Measurements from ENCODE around the gene RGS19. TPM values are rescaled to one million over a fixed set of nuclear protein-coding genes. Genes with fewer than 3 reads are reported as not detected.

Gene RGS19
- total RNA-seq, 2 donors from 2014 or later, result 38.6 to 49.4 TPM

DNA sequence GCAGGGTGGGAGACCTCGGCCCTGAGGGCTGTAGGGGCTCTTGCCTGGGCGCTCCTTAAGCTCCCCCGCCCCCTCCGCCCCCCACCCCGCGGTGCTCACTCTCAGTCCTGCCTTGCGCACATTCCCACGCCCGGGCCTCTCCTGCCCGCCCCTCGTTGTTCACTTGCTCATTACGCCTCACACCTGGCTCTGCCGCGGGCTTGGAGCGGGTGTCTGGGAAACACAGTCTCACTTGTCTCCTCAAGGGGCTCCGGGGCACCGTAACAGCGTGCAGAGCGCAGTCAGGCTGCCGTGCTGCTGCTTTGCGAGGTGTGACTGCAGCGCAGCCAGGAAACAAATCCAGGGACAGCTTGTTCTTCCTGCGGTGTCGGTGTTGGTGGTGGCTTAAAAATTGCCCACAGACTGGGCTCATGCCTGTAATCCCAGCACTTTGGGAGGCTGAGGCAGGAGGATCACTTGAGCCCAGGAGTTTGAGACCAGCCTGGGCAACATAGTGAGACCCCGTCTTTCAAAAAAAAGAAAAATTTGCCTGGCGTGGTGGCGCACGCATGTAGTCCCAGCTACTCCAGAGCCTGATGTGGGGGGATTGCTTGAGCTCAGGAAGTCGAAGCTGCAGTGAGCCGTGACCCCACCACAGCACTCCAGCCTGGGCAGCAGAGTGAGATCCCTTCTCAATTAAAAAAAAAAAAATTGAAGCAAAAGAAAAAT is 23.5 kb upstream of the RGS19 start:
- H3K27me3 Mint-ChIP-seq, result peaks cover 6% of the 10 kb centered on the region
- H3K4me1 Mint-ChIP-seq, result no peaks in the 10 kb centered on the region
- no peak overlapping the region for H3K27ac Mint-ChIP-seq
- peak overlapping the region; percentile 32 for H3K4me3 Mint-ChIP-seq
- no peaks in the 10 kb centered on the region for H3K36me3 Mint-ChIP-seq (ENCODE audit: low read depth)
- no peak for ATAC-seq (replicated peaks)
- H3K9me3 Mint-ChIP-seq, result no peaks in the 10 kb centered on the region

DNA sequence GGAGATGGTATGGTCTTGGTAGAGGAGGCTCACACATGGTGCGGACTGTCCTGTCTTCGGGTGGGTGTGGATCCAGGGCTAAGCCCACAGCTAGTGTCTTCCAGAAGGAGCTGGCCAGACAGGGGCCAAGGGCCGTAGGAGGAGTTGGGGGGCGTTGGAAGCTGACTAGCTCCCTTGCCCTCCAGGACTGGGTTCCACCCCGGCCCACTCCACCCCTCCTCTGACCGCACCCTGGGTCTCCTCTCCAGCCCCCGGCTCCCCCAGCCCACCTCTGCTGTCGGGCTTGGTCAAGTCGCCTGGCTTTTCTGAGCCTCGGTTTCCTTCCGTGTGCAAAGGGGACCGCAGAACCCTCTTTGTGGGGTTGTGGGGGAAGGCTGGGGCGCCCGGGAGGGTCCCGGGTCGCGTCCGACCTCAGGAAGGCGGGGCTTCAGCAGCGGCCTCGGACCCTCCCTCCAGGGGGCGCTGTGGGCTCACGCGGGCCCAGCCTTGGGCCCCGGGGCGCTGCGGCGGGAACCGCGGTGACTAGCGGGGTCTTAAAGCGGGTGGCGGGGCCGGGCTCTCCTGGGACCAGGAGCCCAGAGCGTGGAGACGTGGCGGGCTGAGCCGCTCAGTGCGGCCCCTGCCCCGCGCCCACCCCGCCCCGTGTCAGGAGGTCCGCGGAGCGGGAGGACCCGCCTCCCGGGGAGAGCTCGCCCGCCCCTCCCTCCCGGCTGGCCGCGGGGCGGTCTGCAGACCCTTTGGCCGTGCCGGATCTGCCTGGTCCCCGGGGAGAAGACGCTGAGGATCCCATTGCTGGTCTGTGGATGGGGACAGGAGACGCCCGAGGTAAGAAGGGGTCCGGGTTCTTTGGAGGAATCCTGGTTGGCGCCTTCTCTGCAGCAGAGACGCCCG is 22.7 kb upstream of the RGS19 start:
- Mint-ChIP-seq H3K36me3 (ENCODE audit: low read depth) (no peaks in the 10 kb centered on the region), H3K9me3 (no peaks in the 10 kb centered on the region), H3K27ac (no peak overlapping the region), H3K27me3 (peaks cover 6% of the 10 kb centered on the region), H3K4me3 (peak overlapping the region; percentile 54), H3K4me1 (peaks cover 1% of the 10 kb centered on the region)
- ATAC-seq (replicated peaks), result peak; percentile 86

DNA sequence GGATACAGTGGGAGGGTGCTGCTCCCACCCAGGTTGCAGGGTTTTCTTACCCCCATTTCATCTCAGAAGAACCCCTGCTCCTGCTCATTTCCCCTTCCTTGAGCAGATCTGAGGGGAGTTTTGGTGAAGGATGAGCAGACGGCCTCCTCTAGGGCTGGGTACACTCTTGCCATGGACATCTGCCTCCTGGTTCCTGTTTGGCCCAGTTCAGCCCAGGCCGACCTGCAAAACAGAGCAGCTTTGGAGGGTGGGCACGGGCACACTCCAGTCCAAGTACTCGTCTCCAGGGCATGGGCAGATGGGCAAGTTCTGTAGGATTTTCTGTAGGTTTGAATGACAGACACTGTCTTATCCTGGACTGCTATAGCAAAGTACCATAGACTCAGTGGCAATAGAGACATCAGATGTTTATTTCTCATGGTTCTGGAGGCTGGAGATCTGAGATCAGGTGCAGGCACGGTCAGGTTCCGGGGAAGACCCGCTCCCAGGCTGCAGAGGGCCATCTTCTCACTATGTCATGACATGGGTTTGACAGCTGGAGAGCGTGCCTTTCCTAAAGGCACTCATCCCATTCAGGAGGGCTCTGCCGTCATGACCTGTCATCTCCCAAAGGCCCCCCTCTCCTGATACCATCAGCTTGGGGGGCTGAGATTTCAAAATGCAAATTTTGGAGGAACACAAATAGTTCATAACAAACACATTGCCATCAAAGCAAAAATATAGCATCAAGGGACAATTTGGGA is 21.8 kb upstream of the RGS19 start:
- Mint-ChIP-seq H3K27ac (no peak overlapping the region), H3K9me3 (peaks cover 3% of the 10 kb centered on the region), H3K4me3 (peak overlapping the region; percentile 54), H3K4me1 (peaks cover 7% of the 10 kb centered on the region), H3K36me3 (ENCODE audit: low read depth) (no peaks in the 10 kb centered on the region), H3K27me3 (peaks cover 6% of the 10 kb centered on the region)
- no peak for ATAC-seq (replicated peaks)

DNA sequence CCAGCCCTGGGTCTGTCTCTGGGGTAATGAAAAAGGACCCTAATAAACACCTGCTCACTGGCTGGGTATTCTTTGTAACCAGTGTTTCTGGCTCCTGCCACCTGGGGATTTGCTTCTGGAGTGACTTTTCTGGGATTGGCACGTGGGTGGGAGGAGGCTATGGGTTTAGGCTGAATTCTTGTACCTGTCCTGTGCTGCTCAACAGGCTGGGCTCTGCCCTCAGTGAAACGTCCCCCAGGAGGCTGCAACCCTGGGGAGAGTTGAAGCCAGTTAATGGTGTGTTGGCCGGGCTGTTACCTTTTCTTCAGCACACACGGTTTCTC is 21.2 kb upstream of the RGS19 start:
- H3K36me3 Mint-ChIP-seq (ENCODE audit: low read depth), result no peaks in the 10 kb centered on the region
- H3K4me1 Mint-ChIP-seq, result peaks cover 7% of the 10 kb centered on the region
- ATAC-seq (replicated peaks), result no peak

DNA sequence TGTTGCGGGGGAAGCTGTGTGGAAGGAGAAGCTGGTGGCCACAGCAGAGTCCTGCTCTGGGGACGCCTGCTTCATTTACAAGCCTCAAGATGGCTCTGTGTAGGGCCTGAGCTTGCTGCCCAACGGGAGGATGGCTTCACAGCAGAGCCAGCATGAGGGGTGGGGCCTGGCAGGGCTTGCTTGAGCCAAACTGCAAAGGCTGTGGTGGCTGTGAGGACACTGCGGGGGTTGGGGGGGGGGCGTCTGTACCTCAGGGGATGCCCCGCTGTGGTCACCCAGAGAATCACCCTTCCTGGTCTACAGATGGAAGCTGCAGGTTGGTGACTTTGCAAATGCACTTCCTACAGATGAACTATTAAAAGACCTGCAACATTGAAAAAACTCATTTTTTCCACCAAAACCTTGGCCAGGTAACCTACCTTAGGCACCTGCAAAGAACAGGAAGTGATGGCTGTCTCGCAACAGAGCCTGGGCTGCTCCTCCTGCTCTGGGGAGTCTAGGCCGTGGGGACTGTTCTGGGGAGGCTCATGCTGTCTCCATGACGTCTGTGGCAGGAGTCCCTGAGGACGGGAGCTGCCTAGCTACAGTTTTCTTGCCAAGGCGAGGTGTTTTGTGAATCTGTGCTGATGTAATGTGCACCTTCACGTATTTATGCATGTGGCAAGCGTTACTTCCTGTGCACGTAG is 20.7 kb upstream of the RGS19 start:
- Mint-ChIP-seq H3K4me3 (no peak overlapping the region), H3K4me1 (peaks cover 7% of the 10 kb centered on the region), H3K27ac (no peak overlapping the region), H3K9me3 (peaks cover 3% of the 10 kb centered on the region), H3K27me3 (peaks cover 6% of the 10 kb centered on the region), H3K36me3 (ENCODE audit: low read depth) (no peaks in the 10 kb centered on the region)
- ATAC-seq (replicated peaks), result no peak

More for the DNA sequence above, 21.2 kb upstream of the RGS19 start:
- Mint-ChIP-seq H3K9me3 (peaks cover 3% of the 10 kb centered on the region), H3K27me3 (peaks cover 6% of the 10 kb centered on the region), H3K27ac (no peak overlapping the region), H3K4me3 (no peak overlapping the region)

DNA sequence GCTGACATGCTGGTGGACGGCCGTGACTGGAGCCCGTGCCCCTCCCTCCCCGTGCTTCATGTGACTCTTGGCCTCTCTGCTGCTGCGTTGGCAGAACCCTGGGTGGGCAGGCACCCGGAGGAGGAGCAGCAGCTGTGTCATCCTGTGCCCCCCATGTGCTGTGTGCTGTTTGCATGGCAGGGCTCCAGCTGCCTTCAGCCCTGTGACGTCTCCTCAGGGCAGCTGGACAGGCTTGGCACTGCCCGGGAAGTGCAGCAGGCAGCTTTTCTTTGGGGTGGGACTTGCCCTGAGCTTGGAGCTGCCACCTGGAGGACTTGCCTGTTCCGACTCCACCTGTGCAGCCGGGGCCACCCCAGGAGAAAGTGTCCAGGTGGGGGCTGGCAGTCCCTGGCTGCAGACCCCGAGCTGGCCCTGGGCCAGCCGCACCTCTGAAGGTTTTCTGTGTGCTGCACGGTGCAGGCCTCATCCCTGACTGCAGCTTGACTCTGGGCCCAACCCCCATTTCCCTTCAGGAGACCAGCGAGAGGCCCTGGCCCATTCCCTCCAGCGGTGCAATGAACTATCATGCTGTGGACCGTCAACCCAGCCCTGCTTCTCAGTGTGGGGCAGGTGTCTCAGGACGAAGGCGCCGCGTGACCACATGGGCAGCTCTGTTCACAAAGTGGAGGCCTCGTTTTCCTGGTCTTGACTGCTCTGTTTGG is 19.9 kb upstream of the RGS19 start:
- peaks cover 7% of the 10 kb centered on the region for H3K4me1 Mint-ChIP-seq
- no peak overlapping the region for H3K4me3 Mint-ChIP-seq

DNA sequence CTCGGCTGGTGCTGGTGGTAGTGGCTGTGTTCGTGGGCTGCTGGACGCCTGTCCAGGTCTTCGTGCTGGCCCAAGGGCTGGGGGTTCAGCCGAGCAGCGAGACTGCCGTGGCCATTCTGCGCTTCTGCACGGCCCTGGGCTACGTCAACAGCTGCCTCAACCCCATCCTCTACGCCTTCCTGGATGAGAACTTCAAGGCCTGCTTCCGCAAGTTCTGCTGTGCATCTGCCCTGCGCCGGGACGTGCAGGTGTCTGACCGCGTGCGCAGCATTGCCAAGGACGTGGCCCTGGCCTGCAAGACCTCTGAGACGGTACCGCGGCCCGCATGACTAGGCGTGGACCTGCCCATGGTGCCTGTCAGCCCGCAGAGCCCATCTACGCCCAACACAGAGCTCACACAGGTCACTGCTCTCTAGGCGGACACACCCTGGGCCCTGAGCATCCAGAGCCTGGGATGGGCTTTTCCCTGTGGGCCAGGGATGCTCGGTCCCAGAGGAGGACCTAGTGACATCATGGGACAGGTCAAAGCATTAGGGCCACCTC is 19.2 kb upstream of the RGS19 start:
- H3K27me3 Mint-ChIP-seq, result peaks cover 6% of the 10 kb centered on the region
- ATAC-seq (replicated peaks), result no peak
- H3K9me3 Mint-ChIP-seq, result peaks cover 3% of the 10 kb centered on the region
- H3K4me3 Mint-ChIP-seq, result no peak overlapping the region
- H3K27ac Mint-ChIP-seq, result no peak overlapping the region
- no peaks in the 10 kb centered on the region for H3K36me3 Mint-ChIP-seq (ENCODE audit: low read depth)
- H3K4me1 Mint-ChIP-seq, result peaks cover 7% of the 10 kb centered on the region

More for the DNA sequence above, 19.9 kb upstream of the RGS19 start:
- H3K27me3 Mint-ChIP-seq, result peaks cover 6% of the 10 kb centered on the region
- H3K9me3 Mint-ChIP-seq, result peaks cover 3% of the 10 kb centered on the region
- no peak overlapping the region for H3K27ac Mint-ChIP-seq
- ATAC-seq (replicated peaks), result no peak
- H3K36me3 Mint-ChIP-seq (ENCODE audit: low read depth), result no peaks in the 10 kb centered on the region

DNA sequence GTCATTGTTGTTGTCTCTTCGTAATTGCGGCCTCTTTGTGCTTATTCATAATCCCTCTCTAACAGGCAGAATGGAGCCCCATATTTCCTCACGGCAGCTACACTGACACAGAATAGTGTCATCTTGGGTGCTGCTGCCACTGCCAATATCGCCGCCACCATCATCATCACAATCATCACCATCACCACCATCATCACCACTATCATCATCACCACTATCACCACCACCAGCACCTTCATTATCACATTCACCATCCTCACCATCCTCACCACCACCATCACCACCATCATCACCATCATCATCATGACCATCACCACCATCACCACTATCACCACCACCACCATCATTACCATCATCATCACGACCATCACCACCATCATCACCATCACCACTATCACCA is 17.2 kb upstream of the RGS19 start:
- Mint-ChIP-seq H3K36me3 (ENCODE audit: low read depth) (no peaks in the 10 kb centered on the region), H3K4me1 (peaks cover 7% of the 10 kb centered on the region), H3K4me3 (no peak overlapping the region), H3K9me3 (peaks cover 3% of the 10 kb centered on the region), H3K27ac (no peak overlapping the region), H3K27me3 (peaks cover 3% of the 10 kb centered on the region)
- ATAC-seq (replicated peaks), result no peak

DNA sequence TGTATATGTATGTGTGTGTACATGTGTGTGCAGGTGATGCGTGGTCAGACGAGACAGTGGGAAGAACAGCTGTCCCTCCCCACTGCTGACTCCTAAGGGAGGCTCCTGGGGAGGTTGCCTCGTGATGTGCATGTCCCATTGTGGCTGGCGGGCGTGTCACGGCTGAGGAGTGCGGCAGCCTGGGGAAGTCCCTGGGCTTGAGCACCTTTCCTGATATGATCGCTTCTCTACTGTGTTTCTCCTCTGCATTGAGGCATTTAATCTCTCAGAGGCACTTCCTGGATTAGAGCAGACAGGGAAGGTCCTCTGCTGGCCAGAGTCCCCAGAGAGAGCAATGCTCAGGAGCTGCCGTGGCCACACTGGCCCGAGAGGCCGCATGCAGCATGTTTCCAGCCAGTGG is 16.6 kb upstream of the RGS19 start:
- no peaks in the 10 kb centered on the region for H3K27me3 Mint-ChIP-seq
- no peak overlapping the region for H3K4me3 Mint-ChIP-seq
- ATAC-seq (replicated peaks), result peak; percentile 77
- H3K9me3 Mint-ChIP-seq, result peaks cover 3% of the 10 kb centered on the region
- peaks cover 7% of the 10 kb centered on the region for H3K4me1 Mint-ChIP-seq
- no peak overlapping the region for H3K27ac Mint-ChIP-seq
- no peaks in the 10 kb centered on the region for H3K36me3 Mint-ChIP-seq (ENCODE audit: low read depth)

DNA sequence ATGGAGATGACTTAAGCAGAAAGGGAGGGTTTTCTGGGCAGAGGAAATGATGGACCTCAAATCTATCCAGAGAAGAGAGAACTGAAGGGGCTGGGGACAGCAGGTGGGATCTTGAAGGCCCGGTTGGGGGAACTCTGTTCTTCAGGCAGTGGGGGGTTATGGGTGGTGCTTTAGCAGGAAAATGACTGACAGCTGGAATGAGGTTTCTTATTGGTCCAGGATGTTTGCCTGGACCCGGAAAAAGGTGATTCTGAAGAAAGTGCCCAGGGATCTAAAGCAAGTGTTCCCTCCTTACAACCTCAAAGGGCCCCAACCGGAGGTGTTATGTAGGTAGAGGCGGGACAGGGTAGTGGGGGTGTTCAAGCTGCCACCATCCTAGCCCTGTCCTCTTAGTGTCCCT is 16.1 kb upstream of the RGS19 start:
- no peak for ATAC-seq (replicated peaks)
- H3K36me3 Mint-ChIP-seq (ENCODE audit: low read depth), result no peaks in the 10 kb centered on the region
- peaks cover 7% of the 10 kb centered on the region for H3K4me1 Mint-ChIP-seq
- H3K9me3 Mint-ChIP-seq, result peaks cover 3% of the 10 kb centered on the region
- no peaks in the 10 kb centered on the region for H3K27me3 Mint-ChIP-seq
- H3K27ac Mint-ChIP-seq, result no peak overlapping the region
- no peak overlapping the region for H3K4me3 Mint-ChIP-seq

DNA sequence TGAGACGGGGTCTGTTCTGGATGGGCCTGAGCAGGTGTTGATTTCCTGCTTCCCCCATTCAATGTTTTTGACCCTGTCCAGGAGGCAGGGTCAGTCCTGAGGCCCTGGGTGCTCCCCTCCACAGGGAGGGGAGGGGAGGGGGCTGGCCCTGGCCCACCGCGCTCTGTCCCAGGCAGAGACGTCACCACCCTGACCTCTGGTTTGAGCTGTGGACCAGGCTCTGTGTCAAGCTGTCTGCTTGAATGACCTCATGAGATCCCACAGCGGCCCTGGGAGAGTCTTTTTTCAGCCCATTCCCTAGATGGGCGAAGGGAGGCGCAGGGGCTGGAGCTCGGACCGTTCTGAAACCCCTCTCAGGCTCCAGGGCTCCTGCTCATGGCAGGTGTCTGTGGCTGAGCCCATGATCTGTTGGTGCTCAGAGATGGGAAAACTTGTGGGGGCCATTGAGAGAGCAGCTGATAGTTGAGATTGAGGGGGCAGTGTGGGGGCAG is 13.7 kb upstream of the RGS19 start:
- Mint-ChIP-seq H3K36me3 (ENCODE audit: low read depth) (no peaks in the 10 kb centered on the region), H3K4me1 (peaks cover 7% of the 10 kb centered on the region), H3K4me3 (no peak overlapping the region), H3K27ac (no peak overlapping the region), H3K9me3 (peaks cover 3% of the 10 kb centered on the region), H3K27me3 (no peaks in the 10 kb centered on the region)
- no peak for ATAC-seq (replicated peaks)

DNA sequence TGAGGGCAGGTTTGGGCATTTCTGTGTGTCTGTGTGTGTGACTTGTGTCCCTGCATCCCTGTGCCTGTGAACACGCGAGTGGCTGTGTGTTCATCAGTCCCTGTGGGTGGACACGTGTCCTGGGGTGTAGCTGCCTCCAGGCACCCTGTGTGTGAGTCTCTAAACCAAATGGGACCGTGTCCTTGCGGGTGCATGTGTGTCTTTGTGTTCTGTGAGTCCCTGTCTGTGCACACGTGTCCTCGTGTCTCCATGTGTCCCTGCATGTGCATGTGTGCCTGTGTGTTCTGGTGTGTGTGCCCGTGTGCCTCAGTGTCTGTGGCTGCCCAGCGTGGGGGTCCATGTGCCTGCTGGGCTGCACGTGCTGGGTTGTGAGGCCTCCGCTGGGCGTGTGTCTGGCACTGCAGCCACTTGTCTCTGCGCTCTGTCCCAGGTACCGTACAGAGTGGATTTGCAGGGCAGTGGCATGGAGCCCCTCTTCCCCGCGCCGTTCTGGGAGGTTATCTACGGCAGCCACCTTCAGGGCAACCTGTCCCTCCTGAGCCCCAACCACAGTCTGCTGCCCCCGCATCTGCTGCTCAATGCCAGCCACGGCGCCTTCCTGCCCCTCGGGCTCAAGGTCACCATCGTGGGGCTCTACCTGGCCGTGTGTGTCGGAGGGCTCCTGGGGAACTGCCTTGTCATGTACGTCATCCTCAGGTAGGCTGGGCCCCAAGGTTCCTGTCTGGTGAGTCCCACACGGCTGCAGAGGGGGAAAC is 13.1 kb upstream of the RGS19 start:
- H3K27me3 Mint-ChIP-seq, result no peaks in the 10 kb centered on the region
- peaks cover 3% of the 10 kb centered on the region for H3K9me3 Mint-ChIP-seq
- no peaks in the 10 kb centered on the region for H3K36me3 Mint-ChIP-seq (ENCODE audit: low read depth)
- H3K27ac Mint-ChIP-seq, result no peak overlapping the region
- H3K4me3 Mint-ChIP-seq, result no peak overlapping the region
- peaks cover 7% of the 10 kb centered on the region for H3K4me1 Mint-ChIP-seq
- no peak for ATAC-seq (replicated peaks)

DNA sequence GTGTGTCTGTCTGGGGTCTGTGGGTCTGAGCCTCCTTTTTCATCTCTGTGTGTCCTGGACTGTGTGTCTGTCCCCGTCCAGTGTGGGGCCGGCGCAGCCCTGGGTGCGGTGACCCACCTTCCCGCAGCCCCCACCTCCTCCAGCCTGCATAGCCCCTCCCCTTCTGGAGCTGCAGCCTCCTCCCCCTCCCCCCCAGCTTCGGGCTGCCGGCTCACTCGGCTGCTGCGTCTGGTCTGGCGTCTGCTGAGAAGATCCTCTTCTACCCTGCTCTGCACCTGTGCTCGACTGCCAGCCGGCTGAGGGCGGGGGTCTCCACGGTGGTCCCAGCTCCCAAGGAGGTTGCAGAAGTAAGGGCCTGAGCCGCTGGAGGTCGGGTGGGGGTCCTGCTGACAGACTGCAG is 12.5 kb upstream of the RGS19 start:
- no peak overlapping the region for H3K27ac Mint-ChIP-seq
- H3K4me1 Mint-ChIP-seq, result peaks cover 3% of the 10 kb centered on the region
- no peaks in the 10 kb centered on the region for H3K36me3 Mint-ChIP-seq (ENCODE audit: low read depth)
- H3K27me3 Mint-ChIP-seq, result no peaks in the 10 kb centered on the region
- H3K9me3 Mint-ChIP-seq, result peaks cover 2% of the 10 kb centered on the region
- no peak for ATAC-seq (replicated peaks)
- no peak overlapping the region for H3K4me3 Mint-ChIP-seq
